Measurements from ENCODE around the gene XDH.

The XDH gene

GRCh38 chr2:31401580-31401979 is 13.0 kb downstream of the XDH start:
- peak; percentile 100 for DNase-seq

GRCh38 chr2:31398881-31399280 is 15.7 kb downstream of the XDH start:
- no peak for DNase-seq

GRCh38 chr2:31397094-31397493 is 17.4 kb downstream of the XDH start:
- no peak for DNase-seq

GRCh38 chr2:31390324-31390723 is 24.2 kb downstream of the XDH start:
- no peak for DNase-seq

- no peak for DNase-seq
Measured at GRCh38 chr2:31388736-31389135, 25.8 kb downstream of the XDH start.

GRCh38 chr2:31387850-31388249 is 26.7 kb downstream of the XDH start:
- no peak for DNase-seq

- no peak for DNase-seq
Measured at GRCh38 chr2:31386648-31387047, 27.9 kb downstream of the XDH start.

- DNase-seq: no peak
Measured at GRCh38 chr2:31386172-31386571, 28.4 kb downstream of the XDH start.

GRCh38 chr2:31384771-31385276 is 29.7 kb downstream of the XDH start:
- peak; percentile 91 for DNase-seq

GRCh38 chr2:31384351-31384750 is 30.2 kb downstream of the XDH start:
- peak; percentile 89 for DNase-seq

GRCh38 chr2:31383471-31384153 is 30.9 kb downstream of the XDH start:
- DNase-seq: peak; percentile 31

- DNase-seq: peak; percentile 41
Measured at GRCh38 chr2:31382452-31383120, 32.0 kb downstream of the XDH start.

GRCh38 chr2:31381601-31382000 is 32.9 kb downstream of the XDH start:
- no peak for DNase-seq

- no peak for DNase-seq
Measured at GRCh38 chr2:31380243-31380642, 34.3 kb downstream of the XDH start.

- no peak for DNase-seq
Measured at GRCh38 chr2:31379747-31380146, 34.8 kb downstream of the XDH start.

GRCh38 chr2:31378791-31379501 is 35.6 kb downstream of the XDH start:
- no peak for DNase-seq

GRCh38 chr2:31378389-31378788 is 36.2 kb downstream of the XDH start:
- no peak for DNase-seq

- DNase-seq: no peak
Measured at GRCh38 chr2:31373127-31373526, 41.4 kb downstream of the XDH start.

GRCh38 chr2:31372097-31372496 is 42.4 kb downstream of the XDH start:
- no peak for DNase-seq

GRCh38 chr2:31371691-31372090 is 42.9 kb downstream of the XDH start:
- DNase-seq: no peak

GRCh38 chr2:31366733-31367132 is 47.8 kb downstream of the XDH start:
- no peak for DNase-seq

GRCh38 chr2:31365834-31366505 is 48.6 kb downstream of the XDH start:
- no peak for DNase-seq

GRCh38 chr2:31365348-31365747 is 49.2 kb downstream of the XDH start:
- no peak for DNase-seq

Data from EL (cell line).